Ovary (tissue), 9 donors: Measurements from ENCODE around the gene LBP. TPM values are rescaled to one million over a fixed set of nuclear protein-coding genes. Genes with fewer than 3 reads are reported as not detected.

Source experiments
- DNase-seq, 5 donors: peaks; one replicate each; pipeline ENCODE4 v3.0.0-alpha.2; 2019 to 2020
- H3K27ac ChIP-seq, 2 donors: fragments of 200-600 bp; one replicate each; pipeline versions ENCODE4 v1.5.1 to v1.8.0; 2019 to 2022
- H3K27me3 ChIP-seq: fragments of 200-600 bp; one replicate; pipeline ENCODE4 v1.8.0; 2022
- H3K36me3 ChIP-seq: fragments of 200-600 bp; sonication (generic); one replicate; pipeline ENCODE4 v1.5.1; 2019
- H3K4me1 ChIP-seq: one replicate; pipeline ENCODE4 v1.8.1; 2013; ENCODE audit warnings: mild to moderate bottlenecking, moderate library complexity; ENCODE audit not compliant: insufficient read depth
- H3K4me3 ChIP-seq: fragments of 200-600 bp; sonication (generic); one replicate; pipeline ENCODE4 v1.5.1; 2017
- H3K9me3 ChIP-seq, 2 donors: fragments of 200-600 bp in 1 of 2; sonication (generic) in 1 of 2; one replicate each; pipeline versions ENCODE4 v1.5.1 to v1.8.1; 2013 to 2019; ENCODE audit warnings: mild to moderate bottlenecking in 1 of 2, moderate library complexity in 1 of 2
- CTCF ChIP-seq, 3 donors: fragments of 450-650 bp in 2 of 3; fragments of 200-600 bp in 1 of 3; IDR thresholded peaks; one replicate each; pipeline versions ENCODE4 v1.5.1 to v1.8.0; 2016 to 2022; ENCODE audit warnings: antibody characterized with exemption in 3 of 3, mild to moderate bottlenecking in 1 of 3
- EP300 ChIP-seq: sonication (generic); formaldehyde crosslinking; IDR thresholded peaks from one replicate; pipeline ENCODE4 v1.6.1; 2017; ENCODE audit warnings: antibody characterized with exemption
- POLR2A ChIP-seq: fragments of 450-650 bp; IDR thresholded peaks from one replicate; pipeline ENCODE4 v1.6.1; 2017; ENCODE audit warnings: antibody characterized with exemption, mild to moderate bottlenecking, moderate library complexity
- WGBS, 3 donors: extraction: QIAGEN DNeasy Blood & Tissue Kit in 1 of 3; methylation state at CpG; one replicate each; pipeline versions ENCODE4 v1.1.5 to v1.1.7; 2013 to 2017; 5-methylcytosine and 5-hydroxymethylcytosine counted together
- intact Hi-C, 4 donors: fragments of 100-400 bp; cut with DNase I; formaldehyde crosslinking; loops; one replicate each; pipeline versions ENCODE4 v1.11.0 to v1.15.1; 2022 to 2023
- polyA plus RNA-seq, 2 donors: library from polyadenylated mRNA; stranded (reverse); fragments of 200-250 nt in 1 of 2; fragments of 350-450 nt in 1 of 2; fragmentation: Illumina TruSeq in 1 of 2; extraction: RNeasy Lipid Tissue Mini Kit (QIAGEN cat#74804) in 1 of 2; gene quantifications; one replicate each; pipeline ENCODE4 v1.2.3, GENCODE V29; 2013 to 2014
- total RNA-seq, 7 donors: library from RNA; depleted of rRNA in 2 of 7; stranded (reverse); fragments of >200 nt in 2 of 7; fragmentation: NEBNext Ultra II Directional in 3 of 7; extraction: Animal tissue kit (Norgen Biotek cat#: 25700) in 3 of 7; gene quantifications; one replicate each; pipeline versions ENCODE4 v1.1.0 to v1.2.4, GENCODE V29; 2016 to 2023
- donor health status: DM: no; HTN: no; CAD: no; lungs with moderate emphysema.
- donor health status: DM: no; HTN: no; CAD: no.
- donor health status: Bipolar disorder and iron deficiency.
- donor health status: DM: yes; HTN: yes; CAD: no.
- donor health status: DM: no; HTN: no; CAD: no.
- donor health status: DM: yes; HTN: yes; CAD: no.

Gene LBP
- total and polyA plus RNA-seq, 9 donors: 0.12 to 0.20 (median 0.17) TPM; not detected in 5

GRCh38 chr20:38369389-38369788 is 23.1 kb downstream of the LBP start:
- no peak overlapping the region for H3K27ac ChIP-seq
- no peak overlapping the region for H3K4me3 ChIP-seq
- intact Hi-C loops: no loop called here
- 41 to 52% (median 42%) methylated on average over 2 of the region's 2 CpGs for WGBS, 3 donors
- DNase-seq: no peak
- no peaks in the 10 kb centered on the region for H3K36me3 ChIP-seq
- no peaks in the 10 kb centered on the region for H3K9me3 ChIP-seq
- TF ChIP-seq EP300 (no peak), POLR2A (no peak), CTCF (IDR thresholded peaks at IDR 0.05) (no peak)
- no peaks in the 10 kb centered on the region for H3K27me3 ChIP-seq
- H3K4me1 ChIP-seq: no peaks in the 10 kb centered on the region

- Histone ChIP-seq H3K9me3 (no peaks in the 10 kb centered on the region), H3K4me3 (no peak overlapping the region), H3K4me1 (no peaks in the 10 kb centered on the region), H3K27me3 (no peaks in the 10 kb centered on the region), H3K36me3 (no peaks in the 10 kb centered on the region), H3K27ac (no peak overlapping the region)
- intact Hi-C loops: no loop called here
- TF ChIP-seq EP300 (no peak), POLR2A (no peak), CTCF (IDR thresholded peaks at IDR 0.05) (no peak)
- 24 to 25% (median 25%) methylated on average over 5 of the region's 5 CpGs for WGBS, 3 donors
- DNase-seq: no peak
Measured at GRCh38 chr20:38372806-38373205, 26.5 kb downstream of the LBP start.

GRCh38 chr20:38373231-38373867 is 27.1 kb downstream of the LBP start:
- Histone ChIP-seq H3K4me3 (no peak overlapping the region), H3K4me1 (no peaks in the 10 kb centered on the region), H3K36me3 (no peaks in the 10 kb centered on the region), H3K9me3 (no peaks in the 10 kb centered on the region), H3K27ac (no peak overlapping the region), H3K27me3 (no peaks in the 10 kb centered on the region)
- peak in 1 of 5 donors; percentile 39 for DNase-seq
- 25 to 43% (median 36%) methylated on average over 7 of the region's 7 CpGs for WGBS, 3 donors
- TF ChIP-seq CTCF (IDR thresholded peaks at IDR 0.05) (no peak), EP300 (no peak), POLR2A (no peak)
- intact Hi-C loops: no loop called here

GRCh38 chr20:38373898-38374297 is 27.6 kb downstream of the LBP start:
- Histone ChIP-seq H3K27me3 (no peaks in the 10 kb centered on the region), H3K4me3 (no peak overlapping the region), H3K36me3 (no peaks in the 10 kb centered on the region), H3K9me3 (no peaks in the 10 kb centered on the region), H3K27ac (no peak overlapping the region), H3K4me1 (no peaks in the 10 kb centered on the region)
- TF ChIP-seq POLR2A (no peak), EP300 (no peak), CTCF (IDR thresholded peaks at IDR 0.05) (no peak)
- 26 to 37% (median 30%) methylated on average over 5 of the region's 5 CpGs for WGBS, 3 donors
- no peak for DNase-seq
- intact Hi-C loops: no loop called here
